HepG2 (cell line): Measurements from ENCODE around the gene CKLF. TPM values are rescaled to one million over a fixed set of nuclear protein-coding genes. Genes with fewer than 3 reads are reported as not detected.
A peak's percentile ranks its signal among the peaks of the same experiment; 100 is the strongest.

ENCODE experiments used
- AGO2 ChIP-seq: fragments of 200-400 bp; formaldehyde crosslinking; optimal IDR thresholded peaks from 2 replicates; pipeline ENCODE3; 2017; ENCODE audit warnings: mild to moderate bottlenecking, low read depth, low read length, moderate library complexity
- ATF7 ChIP-seq, 2 experiments: fragments of 450-650 bp in 1 of 2; sonication (generic) in 1 of 2; formaldehyde crosslinking in 1 of 2; IDR thresholded peaks; 2 replicates each; pipeline versions ENCODE4 v1.4.0 to v1.6.1; 2016 to 2020; ENCODE audit warnings: antibody characterized with exemption in 1 of 2, mild to moderate bottlenecking in 1 of 2, missing genetic modification reagents in 1 of 2
- ATM ChIP-seq: fragments of 450-650 bp; IDR thresholded peaks from 2 replicates; pipeline ENCODE4 v1.7.1; 2017; ENCODE audit warnings: mild to moderate bottlenecking, borderline replicate concordance
- CHCHD3 ChIP-seq: sonication (generic); formaldehyde crosslinking; IDR thresholded peaks from 2 replicates; pipeline ENCODE4 v1.8.0; 2022; ENCODE audit warnings: mild to moderate bottlenecking, missing genetic modification reagents, moderate library complexity
- HNRNPK ChIP-seq: fragments of 200-400 bp; formaldehyde crosslinking; IDR thresholded peaks from 2 replicates; pipeline ENCODE4 v1.6.1; 2018; ENCODE audit warnings: low read length, low read depth, moderate library complexity, mild to moderate bottlenecking; ENCODE audit not compliant: poor library complexity, severe bottlenecking
- KDM3A ChIP-seq: IDR thresholded peaks from 2 replicates; pipeline ENCODE4 v1.6.1; 2018; ENCODE audit warnings: low read depth, missing compliant biosample characterization
- SNAI1 ChIP-seq: sonication (generic); formaldehyde crosslinking; IDR thresholded peaks from 2 replicates; pipeline ENCODE4 v1.5.0; 2020; ENCODE audit warnings: mild to moderate bottlenecking, missing genetic modification reagents, borderline replicate concordance
- SNAPC5 ChIP-seq: sonication (generic); formaldehyde crosslinking; IDR thresholded peaks from 2 replicates; pipeline ENCODE4 v1.8.1; 2023; ENCODE audit warnings: mild to moderate bottlenecking, missing genetic modification reagents, borderline replicate concordance
- ZNF232 ChIP-seq: sonication (generic); formaldehyde crosslinking; IDR thresholded peaks from 2 replicates; pipeline ENCODE4 v1.4.0; 2020; ENCODE audit warnings: missing genetic modification reagents, borderline replicate concordance
- ZNF431 ChIP-seq: sonication (generic); formaldehyde crosslinking; IDR thresholded peaks from 2 replicates; pipeline ENCODE4 v1.9.0; 2022; ENCODE audit warnings: missing genetic modification reagents, low read depth, mild to moderate bottlenecking, borderline replicate concordance
- ZNF644 ChIP-seq: IDR thresholded peaks from 2 replicates; pipeline ENCODE4 v1.6.1; 2016; ENCODE audit warnings: low read depth
- ZSCAN21 ChIP-seq: sonication (generic); formaldehyde crosslinking; IDR thresholded peaks from 2 replicates; pipeline ENCODE4 v1.8.0; 2022; ENCODE audit warnings: mild to moderate bottlenecking, missing genetic modification reagents, moderate library complexity, borderline replicate concordance
- polyA plus RNA-seq, 8 experiments: library from polyadenylated mRNA; depleted of rRNA in 3 of 8; stranded (reverse) in 7 of 8; unstranded in 1 of 8; fragments of >200 nt; fragmentation: Illumina TruSeq in 4 of 8; extraction: Trizol in 4 of 8; gene quantifications; 2 replicates each; pipeline versions ENCODE4 v1.2.1 to v1.2.3, GENCODE V29; 2011 to 2016; ENCODE audit warnings: low read depth in 4 of 8, missing spikeins in 1 of 8, mixed read lengths in 1 of 8; ENCODE audit not compliant: insufficient read depth in 1 of 8
- total RNA-seq, 5 experiments: library from RNA; depleted of rRNA; stranded (reverse); fragments of >200 nt; fragmentation: Illumina TruSeq; extraction: Trizol; gene quantifications; 2 replicates each; pipeline ENCODE4 v1.2.3, GENCODE V29; 2016; ENCODE audit warnings: low read depth in 1 of 5
- TF ChIP-seq, protein P1 (sequence below): sonication (generic); formaldehyde crosslinking; IDR thresholded peaks from 2 replicates; pipeline ENCODE4 v1.5.0; 2020; ENCODE audit warnings: missing genetic modification reagents
- TF ChIP-seq, protein P2 (sequence below): sonication (generic); formaldehyde crosslinking; IDR thresholded peaks from 2 replicates; pipeline ENCODE4 v1.4.0; 2020; ENCODE audit warnings: missing genetic modification reagents
- TF ChIP-seq, protein P3 (sequence below): sonication (generic); formaldehyde crosslinking; IDR thresholded peaks from 2 replicates; pipeline ENCODE4 v1.8.0; 2022; ENCODE audit warnings: mild to moderate bottlenecking, missing genetic modification reagents, moderate library complexity
- TF ChIP-seq, protein P4 (sequence below): sonication (generic); formaldehyde crosslinking; IDR thresholded peaks from 2 replicates; pipeline ENCODE4 v1.5.1; 2020; ENCODE audit warnings: missing genetic modification reagents, mild to moderate bottlenecking, borderline replicate concordance
- TF ChIP-seq, protein P5 (sequence below): sonication (generic); formaldehyde crosslinking; IDR thresholded peaks from 2 replicates; pipeline ENCODE4 v1.4.0; 2020; ENCODE audit warnings: missing genetic modification reagents
- TF ChIP-seq, protein P6 (sequence below): sonication (generic); formaldehyde crosslinking; IDR thresholded peaks from 2 replicates; pipeline ENCODE4 v1.5.0; 2020; ENCODE audit warnings: mild to moderate bottlenecking, missing genetic modification reagents, borderline replicate concordance

The CKLF gene
- total and polyA plus RNA-seq, 2 of the 13 experiments (the other 11 are each of a cell fraction or from before 2014, with no cell fraction given) = 120 to 167 TPM

GRCh38 chr16:66603537-66604375, 51.4 kb downstream of the CKLF start (continued):
- no peak for TF ChIP-seq ATF7 (IDR thresholded peaks at IDR 0.05)
- 0 out of 2 replicates have a peak, but pooled peaks have one; percentile 27 for TF ChIP-seq ATF7 (CRISPR knock-in tag; IDR thresholded peaks at IDR 0.05)
- TF ChIP-seq ATM = no peak
- TF ChIP-seq KDM3A (CRISPR knock-in tag) = no peak
- TF ChIP-seq, protein P1, sequence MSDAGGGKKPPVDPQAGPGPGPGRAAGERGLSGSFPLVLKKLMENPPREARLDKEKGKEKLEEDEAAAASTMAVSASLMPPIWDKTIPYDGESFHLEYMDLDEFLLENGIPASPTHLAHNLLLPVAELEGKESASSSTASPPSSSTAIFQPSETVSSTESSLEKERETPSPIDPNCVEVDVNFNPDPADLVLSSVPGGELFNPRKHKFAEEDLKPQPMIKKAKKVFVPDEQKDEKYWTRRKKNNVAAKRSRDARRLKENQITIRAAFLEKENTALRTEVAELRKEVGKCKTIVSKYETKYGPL (CRISPR knock-in tag) = no peak
- TF ChIP-seq ZNF431 (CRISPR knock-in tag) = no peak
- TF ChIP-seq, protein P2, sequence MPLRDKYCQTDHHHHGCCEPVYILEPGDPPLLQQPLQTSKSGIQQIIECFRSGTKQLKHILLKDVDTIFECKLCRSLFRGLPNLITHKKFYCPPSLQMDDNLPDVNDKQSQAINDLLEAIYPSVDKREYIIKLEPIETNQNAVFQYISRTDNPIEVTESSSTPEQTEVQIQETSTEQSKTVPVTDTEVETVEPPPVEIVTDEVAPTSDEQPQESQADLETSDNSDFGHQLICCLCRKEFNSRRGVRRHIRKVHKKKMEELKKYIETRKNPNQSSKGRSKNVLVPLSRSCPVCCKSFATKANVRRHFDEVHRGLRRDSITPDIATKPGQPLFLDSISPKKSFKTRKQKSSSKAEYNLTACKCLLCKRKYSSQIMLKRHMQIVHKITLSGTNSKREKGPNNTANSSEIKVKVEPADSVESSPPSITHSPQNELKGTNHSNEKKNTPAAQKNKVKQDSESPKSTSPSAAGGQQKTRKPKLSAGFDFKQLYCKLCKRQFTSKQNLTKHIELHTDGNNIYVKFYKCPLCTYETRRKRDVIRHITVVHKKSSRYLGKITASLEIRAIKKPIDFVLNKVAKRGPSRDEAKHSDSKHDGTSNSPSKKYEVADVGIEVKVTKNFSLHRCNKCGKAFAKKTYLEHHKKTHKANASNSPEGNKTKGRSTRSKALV (CRISPR knock-in tag) = peak; percentile 81
- TF ChIP-seq, protein P3, sequence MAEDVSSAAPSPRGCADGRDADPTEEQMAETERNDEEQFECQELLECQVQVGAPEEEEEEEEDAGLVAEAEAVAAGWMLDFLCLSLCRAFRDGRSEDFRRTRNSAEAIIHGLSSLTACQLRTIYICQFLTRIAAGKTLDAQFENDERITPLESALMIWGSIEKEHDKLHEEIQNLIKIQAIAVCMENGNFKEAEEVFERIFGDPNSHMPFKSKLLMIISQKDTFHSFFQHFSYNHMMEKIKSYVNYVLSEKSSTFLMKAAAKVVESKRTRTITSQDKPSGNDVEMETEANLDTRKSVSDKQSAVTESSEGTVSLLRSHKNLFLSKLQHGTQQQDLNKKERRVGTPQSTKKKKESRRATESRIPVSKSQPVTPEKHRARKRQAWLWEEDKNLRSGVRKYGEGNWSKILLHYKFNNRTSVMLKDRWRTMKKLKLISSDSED (CRISPR knock-in tag) = no peak
- TF ChIP-seq SNAPC5 = no peak
- TF ChIP-seq, protein P4, sequence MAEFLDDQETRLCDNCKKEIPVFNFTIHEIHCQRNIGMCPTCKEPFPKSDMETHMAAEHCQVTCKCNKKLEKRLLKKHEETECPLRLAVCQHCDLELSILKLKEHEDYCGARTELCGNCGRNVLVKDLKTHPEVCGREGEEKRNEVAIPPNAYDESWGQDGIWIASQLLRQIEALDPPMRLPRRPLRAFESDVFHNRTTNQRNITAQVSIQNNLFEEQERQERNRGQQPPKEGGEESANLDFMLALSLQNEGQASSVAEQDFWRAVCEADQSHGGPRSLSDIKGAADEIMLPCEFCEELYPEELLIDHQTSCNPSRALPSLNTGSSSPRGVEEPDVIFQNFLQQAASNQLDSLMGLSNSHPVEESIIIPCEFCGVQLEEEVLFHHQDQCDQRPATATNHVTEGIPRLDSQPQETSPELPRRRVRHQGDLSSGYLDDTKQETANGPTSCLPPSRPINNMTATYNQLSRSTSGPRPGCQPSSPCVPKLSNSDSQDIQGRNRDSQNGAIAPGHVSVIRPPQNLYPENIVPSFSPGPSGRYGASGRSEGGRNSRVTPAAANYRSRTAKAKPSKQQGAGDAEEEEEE = no peak
- peak; percentile 68; the same call in 1 of the 2 replicates for TF ChIP-seq ZSCAN21 (CRISPR knock-in tag)
- no peak; the same call in 1 of the 2 replicates for TF ChIP-seq CHCHD3 (CRISPR knock-in tag)
- TF ChIP-seq, protein P5, sequence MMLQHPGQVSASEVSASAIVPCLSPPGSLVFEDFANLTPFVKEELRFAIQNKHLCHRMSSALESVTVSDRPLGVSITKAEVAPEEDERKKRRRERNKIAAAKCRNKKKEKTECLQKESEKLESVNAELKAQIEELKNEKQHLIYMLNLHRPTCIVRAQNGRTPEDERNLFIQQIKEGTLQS = no peak
- no peak for TF ChIP-seq ZNF644
- TF ChIP-seq AGO2 = peak; percentile 63
- TF ChIP-seq, protein P6, sequence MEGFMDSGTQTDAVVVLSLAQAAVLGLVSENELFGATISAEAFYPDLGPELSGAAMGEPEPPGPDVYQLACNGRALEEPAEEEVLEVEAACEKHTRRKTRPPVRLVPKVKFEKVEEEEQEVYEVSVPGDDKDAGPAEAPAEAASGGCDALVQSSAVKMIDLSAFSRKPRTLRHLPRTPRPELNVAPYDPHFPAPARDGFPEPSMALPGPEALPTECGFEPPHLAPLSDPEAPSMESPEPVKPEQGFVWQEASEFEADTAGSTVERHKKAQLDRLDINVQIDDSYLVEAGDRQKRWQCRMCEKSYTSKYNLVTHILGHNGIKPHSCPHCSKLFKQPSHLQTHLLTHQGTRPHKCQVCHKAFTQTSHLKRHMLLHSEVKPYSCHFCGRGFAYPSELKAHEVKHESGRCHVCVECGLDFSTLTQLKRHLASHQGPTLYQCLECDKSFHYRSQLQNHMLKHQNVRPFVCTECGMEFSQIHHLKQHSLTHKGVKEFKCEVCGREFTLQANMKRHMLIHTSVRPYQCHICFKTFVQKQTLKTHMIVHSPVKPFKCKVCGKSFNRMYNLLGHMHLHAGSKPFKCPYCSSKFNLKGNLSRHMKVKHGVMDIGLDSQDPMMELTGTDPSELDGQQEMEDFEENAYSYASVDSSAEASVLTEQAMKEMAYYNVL (CRISPR knock-in tag) = no peak
- TF ChIP-seq ZNF232 (CRISPR knock-in tag) = no peak
- 0 out of 2 replicates have a peak, but pooled peaks have one; percentile 14 for TF ChIP-seq SNAI1 (CRISPR knock-in tag)
- TF ChIP-seq HNRNPK = no peak
